ENCODE measurements around the gene BUD13. TPM values are rescaled to one million over a fixed set of nuclear protein-coding genes. Genes with fewer than 3 reads are reported as not detected.
A peak's percentile ranks its signal among the peaks of the same experiment; 100 is the strongest.

The BUD13 gene
- total RNA-seq, 2 donors from 2014 or later = 22.3 to 29.1 TPM

DNA sequence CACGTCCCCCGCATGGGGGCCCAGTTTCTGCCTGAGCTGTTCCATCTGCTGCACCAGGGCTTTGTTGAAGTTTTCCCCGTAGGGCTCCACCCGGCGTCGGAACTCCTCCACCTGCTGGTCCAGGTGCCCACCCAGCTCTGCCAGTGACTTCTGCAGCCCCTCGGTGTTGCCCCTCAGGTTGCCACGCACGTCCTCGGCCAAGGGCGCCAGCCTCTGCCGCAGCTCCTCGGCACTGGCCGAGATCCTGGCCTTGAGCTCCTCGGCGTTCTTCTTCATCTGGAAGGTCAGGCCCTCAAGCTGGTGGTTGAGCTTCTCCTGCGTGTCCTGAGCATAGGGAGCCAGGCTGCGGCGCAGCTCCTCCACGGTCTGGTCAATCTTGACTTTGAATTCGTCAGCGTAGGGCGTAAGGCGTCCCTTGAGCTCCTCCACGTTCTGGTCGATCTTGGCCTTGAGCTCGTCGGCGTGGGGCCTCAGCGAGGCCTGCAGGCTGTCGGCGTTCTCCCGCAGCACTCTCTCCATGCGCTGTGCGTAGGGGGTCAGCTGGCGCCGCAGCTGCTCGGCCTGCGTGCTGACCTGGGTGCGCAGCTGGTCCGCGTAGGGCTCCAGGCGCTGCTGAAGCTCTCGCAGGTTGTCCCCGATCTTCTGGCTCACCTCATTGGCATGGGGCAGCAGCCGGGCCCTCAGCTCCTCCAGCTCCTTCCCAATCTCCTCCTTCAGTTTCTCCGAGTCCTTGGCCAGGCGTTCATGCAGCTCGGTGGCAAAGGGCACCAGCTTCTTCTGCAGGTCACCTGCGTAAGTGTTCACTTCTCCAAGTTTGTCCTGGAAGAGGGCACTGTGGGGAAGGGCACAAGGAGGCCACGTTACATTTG lies 48.5 kb upstream of the BUD13 start:
- TF ChIP-seq, protein P1, sequence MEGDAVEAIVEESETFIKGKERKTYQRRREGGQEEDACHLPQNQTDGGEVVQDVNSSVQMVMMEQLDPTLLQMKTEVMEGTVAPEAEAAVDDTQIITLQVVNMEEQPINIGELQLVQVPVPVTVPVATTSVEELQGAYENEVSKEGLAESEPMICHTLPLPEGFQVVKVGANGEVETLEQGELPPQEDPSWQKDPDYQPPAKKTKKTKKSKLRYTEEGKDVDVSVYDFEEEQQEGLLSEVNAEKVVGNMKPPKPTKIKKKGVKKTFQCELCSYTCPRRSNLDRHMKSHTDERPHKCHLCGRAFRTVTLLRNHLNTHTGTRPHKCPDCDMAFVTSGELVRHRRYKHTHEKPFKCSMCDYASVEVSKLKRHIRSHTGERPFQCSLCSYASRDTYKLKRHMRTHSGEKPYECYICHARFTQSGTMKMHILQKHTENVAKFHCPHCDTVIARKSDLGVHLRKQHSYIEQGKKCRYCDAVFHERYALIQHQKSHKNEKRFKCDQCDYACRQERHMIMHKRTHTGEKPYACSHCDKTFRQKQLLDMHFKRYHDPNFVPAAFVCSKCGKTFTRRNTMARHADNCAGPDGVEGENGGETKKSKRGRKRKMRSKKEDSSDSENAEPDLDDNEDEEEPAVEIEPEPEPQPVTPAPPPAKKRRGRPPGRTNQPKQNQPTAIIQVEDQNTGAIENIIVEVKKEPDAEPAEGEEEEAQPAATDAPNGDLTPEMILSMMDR (conservative IDR thresholded peaks at IDR 0.05) = no peak
- Histone ChIP-seq H3K27me3 (ENCODE audit: control insufficient read depth, insufficient read depth, low read length, poor library complexity, severe bottlenecking) (no peaks in the 10 kb centered on the region), H3K36me3 (ENCODE audit: control insufficient read depth, insufficient read depth, low read length) (no peaks in the 10 kb centered on the region), H3K4me1 (ENCODE audit: control insufficient read depth, insufficient read depth, low read length) (peaks cover 13% of the 10 kb centered on the region), H3K27ac (ENCODE audit: low read depth, low read length) (no peak overlapping the region), H3K9me3 (ENCODE audit: control insufficient read depth, low read length) (no peaks in the 10 kb centered on the region), H3K4me3 (ENCODE audit: low read length) (no peak overlapping the region), H3K9ac (ENCODE audit: extremely low read depth, low read length, poor library complexity, severe bottlenecking) (no peak overlapping the region)
- no peak for DNase-seq
- Mint-ChIP-seq H3K27ac (no peak overlapping the region), H3K4me1 (peaks cover 8% of the 10 kb centered on the region), H3K36me3 (ENCODE audit: low read depth) (no peaks in the 10 kb centered on the region), H3K27me3 (ENCODE audit: insufficient read depth) (peaks cover 2% of the 10 kb centered on the region), H3K4me3 (no peak overlapping the region), H3K9me3 (no peaks in the 10 kb centered on the region)
- WGBS, 2 experiments (ENCODE audit: insufficient coverage in 1 of 2, insufficient read length in 1 of 2) = 94% methylated on average over 39 to 51 of the region's 51 CpGs

DNA sequence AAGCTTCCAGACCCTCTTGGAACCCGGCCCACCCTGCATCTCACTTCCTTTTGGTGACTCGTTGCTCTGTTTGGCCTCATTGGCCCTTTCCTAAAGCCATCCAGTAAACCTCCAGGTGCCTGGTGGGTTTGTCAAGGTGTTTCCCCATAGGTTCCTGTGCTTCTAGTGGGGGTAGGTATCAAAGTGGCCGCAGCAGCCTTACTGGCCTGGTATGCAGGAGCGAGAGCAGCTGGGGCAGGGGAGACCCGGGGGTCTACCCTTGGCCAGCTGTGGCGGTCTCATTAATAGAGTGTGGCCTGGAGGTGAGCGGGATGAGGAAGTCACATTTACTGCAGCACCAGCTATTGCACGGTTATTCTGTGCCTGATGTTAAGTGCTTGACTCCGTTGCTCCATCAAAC lies 46.3 kb upstream of the BUD13 start:
- 91 to 94% methylated on average over 7 to 9 of the region's 9 CpGs for WGBS, 2 experiments (ENCODE audit: insufficient coverage in 1 of 2, insufficient read length in 1 of 2)
- H3K4me1 ChIP-seq (ENCODE audit: control insufficient read depth, insufficient read depth, low read length) = peaks cover 16% of the 10 kb centered on the region
- TF ChIP-seq, protein P1 (conservative IDR thresholded peaks at IDR 0.05) = no peak
- H3K9ac ChIP-seq (ENCODE audit: extremely low read depth, low read length, poor library complexity, severe bottlenecking) = no peak overlapping the region
- H3K4me1 Mint-ChIP-seq = peaks cover 8% of the 10 kb centered on the region
- H3K27me3 Mint-ChIP-seq (ENCODE audit: insufficient read depth) = peaks cover 2% of the 10 kb centered on the region
- no peak overlapping the region for H3K27ac Mint-ChIP-seq
- no peak overlapping the region for H3K27ac ChIP-seq (ENCODE audit: low read depth, low read length)
- H3K36me3 ChIP-seq (ENCODE audit: control insufficient read depth, insufficient read depth, low read length) = no peaks in the 10 kb centered on the region
- H3K36me3 Mint-ChIP-seq (ENCODE audit: low read depth) = no peaks in the 10 kb centered on the region
- DNase-seq = peak; percentile 40
- H3K9me3 Mint-ChIP-seq = no peaks in the 10 kb centered on the region
- H3K4me3 Mint-ChIP-seq = no peak overlapping the region
- no peaks in the 10 kb centered on the region for H3K27me3 ChIP-seq (ENCODE audit: control insufficient read depth, insufficient read depth, low read length, poor library complexity, severe bottlenecking)
- no peaks in the 10 kb centered on the region for H3K9me3 ChIP-seq (ENCODE audit: control insufficient read depth, low read length)
- H3K4me3 ChIP-seq (ENCODE audit: low read length) = no peak overlapping the region

DNA sequence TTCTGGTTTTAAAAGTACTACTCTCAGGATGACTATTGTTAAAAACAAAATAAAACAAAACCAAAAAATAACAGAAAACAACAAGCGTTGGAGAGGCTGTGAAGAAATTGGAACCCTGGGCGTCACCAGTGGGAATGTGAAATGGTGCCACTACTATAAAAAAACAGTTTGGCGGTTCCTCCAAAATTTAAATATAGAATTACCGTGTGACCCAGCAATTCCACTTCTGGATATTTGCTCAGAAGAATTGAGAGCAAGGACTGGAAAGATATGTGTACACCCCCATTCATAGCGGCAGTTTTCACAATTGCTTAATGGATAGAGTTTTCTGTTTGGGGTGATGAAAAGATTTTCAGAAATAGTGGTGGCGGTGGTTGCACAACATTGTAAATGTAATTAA lies 41.7 kb upstream of the BUD13 start:
- 93 to 95% methylated on average over 3 to 5 of the region's 6 CpGs for WGBS, 2 experiments (ENCODE audit: insufficient coverage in 1 of 2, insufficient read length in 1 of 2)
- Histone ChIP-seq H3K4me1 (ENCODE audit: control insufficient read depth, insufficient read depth, low read length) (peaks cover 6% of the 10 kb centered on the region), H3K27me3 (ENCODE audit: control insufficient read depth, insufficient read depth, low read length, poor library complexity, severe bottlenecking) (no peaks in the 10 kb centered on the region), H3K36me3 (ENCODE audit: control insufficient read depth, insufficient read depth, low read length) (no peaks in the 10 kb centered on the region), H3K9me3 (ENCODE audit: control insufficient read depth, low read length) (peaks cover 5% of the 10 kb centered on the region), H3K9ac (ENCODE audit: extremely low read depth, low read length, poor library complexity, severe bottlenecking) (no peak overlapping the region), H3K4me3 (ENCODE audit: low read length) (no peak overlapping the region), H3K27ac (ENCODE audit: low read depth, low read length) (no peak overlapping the region)
- no peaks in the 10 kb centered on the region for H3K36me3 Mint-ChIP-seq (ENCODE audit: low read depth)
- H3K27ac Mint-ChIP-seq = no peak overlapping the region
- TF ChIP-seq, protein P1 (conservative IDR thresholded peaks at IDR 0.05) = no peak
- no peak overlapping the region for H3K4me3 Mint-ChIP-seq
- H3K27me3 Mint-ChIP-seq (ENCODE audit: insufficient read depth) = no peaks in the 10 kb centered on the region
- no peaks in the 10 kb centered on the region for H3K9me3 Mint-ChIP-seq
- peaks cover 11% of the 10 kb centered on the region for H3K4me1 Mint-ChIP-seq
- DNase-seq = no peak
